ENCODE data around the gene ARHGAP44. TPM values are rescaled to one million over a fixed set of nuclear protein-coding genes. Genes with fewer than 3 reads are reported as not detected.

The ARHGAP44 gene
- total and polyA plus RNA-seq, 12 donors, result 4.0 to 10.6 (median 8.4) TPM

DNA sequence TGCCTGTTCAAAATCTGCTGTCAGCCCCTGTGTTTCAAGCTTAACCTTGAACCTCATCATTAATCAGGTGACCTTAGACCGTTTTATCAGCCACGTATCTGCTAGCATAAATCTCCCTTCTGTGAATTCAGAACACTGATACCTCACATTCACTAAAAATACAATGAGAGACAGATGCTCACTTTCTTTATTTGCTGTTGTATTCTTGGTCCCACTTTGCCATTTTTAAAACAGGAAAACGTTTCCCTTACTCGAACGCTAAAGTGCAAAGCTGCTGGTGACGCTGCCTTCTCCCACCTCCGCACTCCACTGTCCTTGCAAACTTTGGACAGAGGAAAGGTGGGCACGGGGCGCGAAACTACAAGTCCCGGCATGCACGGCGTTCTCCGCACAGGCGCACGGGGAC lies 220 bp upstream of the ARHGAP44 start:
- Histone ChIP-seq H3K9me3 (no peaks in the 10 kb centered on the region), H3K27me3 (peaks cover 0 to 31% (median 0%) of the 10 kb centered on the region in 7 donors), H3K4me1 (peaks cover 0 to 15% (median 3%) of the 10 kb centered on the region in 9 donors), H3K4me3 (peak overlapping the region in 9 of 10 donors; percentile 54 to 89 (median 73)), H3K36me3 (no peaks in the 10 kb centered on the region), H3K27ac (peak overlapping the region in 9 of 10 donors; percentile 44 to 75 (median 58))
- intact Hi-C loops (cut with DNase I), result loop anchor here in 1 of 10 donors (10.0 kb wide), 1 partner anchor 216 kb away; no protein-coding TSS in a partner anchor
- WGBS, 2 donors, result 0 to 1% methylated on average over 16 of the region's 16 CpGs
- ATAC-seq (peak in 1 of 8 donors; percentile 4), DNase-seq (peak in 1 of 2 donors; percentile 55)
- TF ChIP-seq, protein P1, sequence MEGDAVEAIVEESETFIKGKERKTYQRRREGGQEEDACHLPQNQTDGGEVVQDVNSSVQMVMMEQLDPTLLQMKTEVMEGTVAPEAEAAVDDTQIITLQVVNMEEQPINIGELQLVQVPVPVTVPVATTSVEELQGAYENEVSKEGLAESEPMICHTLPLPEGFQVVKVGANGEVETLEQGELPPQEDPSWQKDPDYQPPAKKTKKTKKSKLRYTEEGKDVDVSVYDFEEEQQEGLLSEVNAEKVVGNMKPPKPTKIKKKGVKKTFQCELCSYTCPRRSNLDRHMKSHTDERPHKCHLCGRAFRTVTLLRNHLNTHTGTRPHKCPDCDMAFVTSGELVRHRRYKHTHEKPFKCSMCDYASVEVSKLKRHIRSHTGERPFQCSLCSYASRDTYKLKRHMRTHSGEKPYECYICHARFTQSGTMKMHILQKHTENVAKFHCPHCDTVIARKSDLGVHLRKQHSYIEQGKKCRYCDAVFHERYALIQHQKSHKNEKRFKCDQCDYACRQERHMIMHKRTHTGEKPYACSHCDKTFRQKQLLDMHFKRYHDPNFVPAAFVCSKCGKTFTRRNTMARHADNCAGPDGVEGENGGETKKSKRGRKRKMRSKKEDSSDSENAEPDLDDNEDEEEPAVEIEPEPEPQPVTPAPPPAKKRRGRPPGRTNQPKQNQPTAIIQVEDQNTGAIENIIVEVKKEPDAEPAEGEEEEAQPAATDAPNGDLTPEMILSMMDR (IDR thresholded peaks at IDR 0.05), result no peak

DNA sequence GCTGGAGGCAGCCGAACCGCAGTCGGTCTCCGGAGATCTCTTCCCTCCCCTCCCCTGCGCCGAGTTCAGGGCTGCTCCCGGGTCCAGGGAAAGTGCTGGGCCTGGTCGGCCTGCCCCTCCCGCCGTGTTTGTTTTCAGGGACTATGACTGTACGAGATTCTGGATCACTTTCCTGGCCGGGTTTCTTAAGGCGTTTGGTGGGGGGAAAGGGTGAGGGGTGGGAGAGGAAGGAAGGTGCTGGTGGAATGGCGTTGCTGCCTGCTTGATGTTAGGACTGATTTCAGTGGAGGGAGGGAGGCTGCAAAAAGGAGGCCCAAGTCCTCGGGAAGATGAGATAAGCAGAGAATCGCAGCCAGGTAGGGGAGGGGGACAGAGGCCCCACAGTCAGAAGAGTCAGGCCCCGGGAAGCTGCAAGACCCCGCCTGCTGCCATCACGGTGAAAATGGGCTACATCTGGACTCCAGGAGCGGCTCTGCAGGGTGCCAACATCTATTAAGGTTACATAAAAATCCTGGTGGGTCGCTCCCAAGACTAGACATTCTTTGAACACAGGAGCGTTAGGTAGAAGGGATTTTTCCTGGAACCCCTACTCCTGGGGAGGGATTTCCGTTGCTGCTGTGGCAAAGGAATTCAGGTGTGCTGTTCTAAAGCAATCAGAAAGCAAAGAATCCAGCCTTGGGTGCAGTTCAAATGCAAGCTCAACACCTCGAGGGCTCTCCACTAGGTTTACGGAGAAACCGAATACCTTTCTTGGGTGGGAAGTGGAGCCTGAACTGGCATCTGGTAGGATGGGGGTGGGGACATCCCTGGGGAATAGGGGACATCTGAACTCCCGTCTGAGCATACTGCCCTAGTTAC lies 1.2 kb downstream of the ARHGAP44 start:
- TF ChIP-seq, protein P1 (IDR thresholded peaks at IDR 0.05), result no peak

DNA sequence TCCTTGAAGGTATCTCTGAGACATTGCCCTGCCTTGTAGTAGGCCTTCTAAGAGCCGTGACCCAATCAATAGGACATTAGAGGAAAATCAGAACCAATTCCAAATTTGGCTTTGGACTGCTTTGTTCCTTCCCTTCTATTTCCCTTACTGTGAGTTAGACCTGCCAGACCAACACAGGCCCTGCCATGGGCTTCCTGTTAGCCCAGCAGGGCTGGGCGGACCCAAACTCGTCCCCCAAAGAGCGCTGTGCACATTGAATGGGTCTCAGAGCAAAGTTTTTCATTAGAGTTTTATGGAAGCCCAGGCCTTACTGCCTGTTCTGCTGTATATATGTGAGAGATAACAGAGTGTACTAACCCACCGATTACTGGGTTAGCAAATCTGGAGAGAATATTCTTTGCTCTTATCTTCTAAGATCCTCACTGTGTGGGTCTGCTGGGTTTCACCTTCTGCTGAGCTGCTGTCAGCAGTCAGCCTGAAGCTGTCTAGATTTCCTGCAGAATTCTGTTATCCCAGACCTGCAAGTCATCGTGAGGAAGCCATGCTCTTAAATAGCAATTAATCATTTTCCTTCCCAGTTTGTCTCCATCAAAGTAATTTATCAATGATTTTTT lies 5.7 kb downstream of the ARHGAP44 start:
- Histone ChIP-seq H3K4me3 (no peak overlapping the region), H3K27ac (peak overlapping the region in 3 of 10 donors; percentile 29 to 40 (median 37)), H3K9me3 (peaks cover 0 to 16% (median 0%) of the 10 kb centered on the region in 11 donors), H3K27me3 (peaks cover 0 to 15% (median 0%) of the 10 kb centered on the region in 7 donors), H3K36me3 (no peaks in the 10 kb centered on the region), H3K4me1 (peaks cover 0 to 21% (median 0%) of the 10 kb centered on the region in 9 donors)
- WGBS, 2 donors, result 56 to 62% methylated on average over 6 of the region's 6 CpGs
- intact Hi-C loops (cut with DNase I), result loop anchor here in 3 of 10 donors (10.0 kb wide), 4 partner anchors 50 to 220 kb away; partner anchors contain the start of gene ELAC2 (in 1 of the 3)
- TF ChIP-seq, protein P1 (IDR thresholded peaks at IDR 0.05), result no peak
- DNase-seq (no peak), ATAC-seq (peak in 1 of 8 donors; percentile 14)

More for the DNA sequence above, 1.2 kb downstream of the ARHGAP44 start:
- H3K9me3 ChIP-seq, result no peaks in the 10 kb centered on the region
- H3K27ac ChIP-seq, result peak overlapping the region in 6 of 10 donors; percentile 46 to 75 (median 63)
- H3K27me3 ChIP-seq, result peaks cover 0 to 31% (median 0%) of the 10 kb centered on the region in 7 donors
- 25 to 32% methylated on average over 27 of the region's 27 CpGs for WGBS, 2 donors
- no peaks in the 10 kb centered on the region for H3K36me3 ChIP-seq
- H3K4me1 ChIP-seq, result peaks cover 0 to 26% (median 3%) of the 10 kb centered on the region in 9 donors
- DNase-seq, result no peak
- intact Hi-C loops (cut with DNase I), result loop anchor here in 3 of 10 donors (10.0 kb wide), 4 partner anchors 46 to 224 kb away; partner anchors contain the start of gene ELAC2 (in 1 of the 3)
- peak overlapping the region; percentile 41 to 89 (median 71) for H3K4me3 ChIP-seq
- ATAC-seq, result peak in 7 of 8 donors; percentile 4 to 40 (median 31)

DNA sequence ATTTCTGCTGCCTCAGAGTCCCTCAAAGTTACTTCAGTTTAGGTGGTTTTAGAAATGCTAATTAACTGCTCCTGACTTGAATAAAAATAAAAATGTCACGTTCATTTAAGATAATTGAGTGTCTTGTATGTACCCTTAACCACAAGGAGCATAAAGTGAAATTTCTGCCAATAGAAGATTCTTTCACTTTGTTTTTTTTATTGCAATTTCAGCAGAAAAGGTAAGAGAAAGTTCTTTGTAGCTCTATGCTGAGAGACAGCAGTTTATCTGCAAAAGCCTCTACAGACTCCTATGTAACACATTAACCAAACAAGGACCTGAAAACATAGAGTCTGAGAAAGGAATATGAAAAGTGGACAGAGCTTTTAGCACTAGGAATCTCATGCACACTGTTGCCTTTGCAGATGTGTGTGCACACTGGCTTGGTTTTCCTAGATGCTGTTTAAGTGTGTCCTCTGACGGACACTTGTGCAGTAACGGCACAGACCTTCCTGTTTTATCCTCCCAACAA lies 11.6 kb downstream of the ARHGAP44 start:
- H3K36me3 ChIP-seq, result no peaks in the 10 kb centered on the region
- DNase-seq, result no peak
- peaks cover 0 to 16% (median 0%) of the 10 kb centered on the region in 11 donors for H3K9me3 ChIP-seq
- intact Hi-C loops (cut with DNase I), result loop anchor here in 1 of 10 donors (10.0 kb wide), 1 partner anchor 76 kb away; no protein-coding TSS in a partner anchor
- H3K27ac ChIP-seq, result no peak overlapping the region
- ATAC-seq, result no peak
- H3K4me1 ChIP-seq, result peaks cover 0 to 11% (median 0%) of the 10 kb centered on the region in 9 donors
- TF ChIP-seq, protein P1 (IDR thresholded peaks at IDR 0.05), result no peak
- 65 to 73% methylated on average over 3 of the region's 3 CpGs for WGBS, 2 donors
- no peak overlapping the region for H3K4me3 ChIP-seq
- H3K27me3 ChIP-seq, result no peaks in the 10 kb centered on the region

Data from heart right ventricle (tissue), 16 donors.